ENCODE data around the gene BLTP3A.
"Not testable (repeated sequence)": the region's sequence is repeated elsewhere in the genome, so short reads cannot be mapped to it uniquely, and the experiment has no call there.

BLTP3A gene

GRCh38 chr6:34768148-34768547, 23.7 kb upstream of the BLTP3A start:
- H3K27ac Mint-ChIP-seq: peak overlapping the region; percentile 61
- no peak overlapping the region for H3K4me3 Mint-ChIP-seq
- H3K9me3 Mint-ChIP-seq: no peaks in the 10 kb centered on the region
- no peaks in the 10 kb centered on the region for H3K27me3 Mint-ChIP-seq
- peaks cover 13% of the 10 kb centered on the region for H3K4me1 Mint-ChIP-seq (ENCODE audit: low read depth)
- H3K36me3 Mint-ChIP-seq (ENCODE audit: low read depth): peaks cover 96% of the 10 kb centered on the region
- intact Hi-C loops (cut with micrococcal nuclease): no loop called here

GRCh38 chr6:34771727-34772126, 20.2 kb upstream of the BLTP3A start:
- H3K27ac Mint-ChIP-seq: peak overlapping the region; percentile 59
- peaks cover 34% of the 10 kb centered on the region for H3K4me1 Mint-ChIP-seq (ENCODE audit: low read depth)
- peaks cover 87% of the 10 kb centered on the region for H3K36me3 Mint-ChIP-seq (ENCODE audit: low read depth)
- no peaks in the 10 kb centered on the region for H3K27me3 Mint-ChIP-seq
- H3K9me3 Mint-ChIP-seq: no peaks in the 10 kb centered on the region
- intact Hi-C loops (cut with micrococcal nuclease): loop anchor here (2.0 to 5.0 kb wide), 2 partner anchors 13 to 116 kb away; partner anchors contain the start of genes ANKS1A and TAF11
- H3K4me3 Mint-ChIP-seq: no peak overlapping the region

- peaks cover 34% of the 10 kb centered on the region for H3K4me1 Mint-ChIP-seq (ENCODE audit: low read depth)
- H3K4me3 Mint-ChIP-seq: peak overlapping the region; percentile 55
- intact Hi-C loops (cut with micrococcal nuclease): loop anchor here (1.0 to 5.0 kb wide), 3 partner anchors 14 to 114 kb away; partner anchors contain the start of genes ANKS1A and TAF11
- no peaks in the 10 kb centered on the region for H3K27me3 Mint-ChIP-seq
- peak overlapping the region; percentile 91 for H3K27ac Mint-ChIP-seq
- no peaks in the 10 kb centered on the region for H3K9me3 Mint-ChIP-seq
- H3K36me3 Mint-ChIP-seq (ENCODE audit: low read depth): peaks cover 83% of the 10 kb centered on the region
Measured at GRCh38 chr6:34772940-34773339, 18.9 kb upstream of the BLTP3A start.

GRCh38 chr6:34773916-34774315, 18.0 kb upstream of the BLTP3A start:
- Mint-ChIP-seq H3K27ac (peak overlapping the region; percentile 91), H3K4me1 (ENCODE audit: low read depth) (peaks cover 34% of the 10 kb centered on the region), H3K4me3 (no peak overlapping the region), H3K9me3 (no peaks in the 10 kb centered on the region), H3K36me3 (ENCODE audit: low read depth) (peaks cover 80% of the 10 kb centered on the region), H3K27me3 (no peaks in the 10 kb centered on the region)
- intact Hi-C loops (cut with micrococcal nuclease): loop anchor here (1.0 to 5.0 kb wide), 4 partner anchors 15 to 113 kb away; partner anchors contain the start of genes ANKS1A and TAF11

GRCh38 chr6:34774967-34775366, 16.9 kb upstream of the BLTP3A start:
- Mint-ChIP-seq H3K4me3 (no peak overlapping the region), H3K36me3 (ENCODE audit: low read depth) (peaks cover 80% of the 10 kb centered on the region), H3K4me1 (ENCODE audit: low read depth) (peaks cover 34% of the 10 kb centered on the region), H3K9me3 (no peaks in the 10 kb centered on the region), H3K27me3 (no peaks in the 10 kb centered on the region), H3K27ac (peak overlapping the region; percentile 91)
- intact Hi-C loops (cut with micrococcal nuclease): loop anchor here (1.0 to 5.0 kb wide), 2 partner anchors 44 to 112 kb away; partner anchors contain the start of genes ANKS1A and TAF11

- intact Hi-C loops (cut with micrococcal nuclease); H3K27me3 Mint-ChIP-seq; H3K27ac Mint-ChIP-seq; H3K9me3 Mint-ChIP-seq; H3K36me3 Mint-ChIP-seq (ENCODE audit: low read depth); H3K4me3 Mint-ChIP-seq; H3K4me1 Mint-ChIP-seq (ENCODE audit: low read depth): not testable (repeated sequence)
Measured at GRCh38 chr6:34785375-34785774, 6.5 kb upstream of the BLTP3A start.

- H3K27me3 Mint-ChIP-seq; H3K27ac Mint-ChIP-seq; H3K4me3 Mint-ChIP-seq; intact Hi-C loops (cut with micrococcal nuclease); H3K4me1 Mint-ChIP-seq (ENCODE audit: low read depth); H3K36me3 Mint-ChIP-seq (ENCODE audit: low read depth); H3K9me3 Mint-ChIP-seq: not testable (repeated sequence)
Measured at GRCh38 chr6:34787152-34787551, 4.7 kb upstream of the BLTP3A start.

GRCh38 chr6:34788111-34788510, 3.8 kb upstream of the BLTP3A start:
- intact Hi-C loops (cut with micrococcal nuclease): no loop called here
- H3K36me3 Mint-ChIP-seq (ENCODE audit: low read depth): peaks cover 19% of the 10 kb centered on the region
- H3K27ac Mint-ChIP-seq: no peak overlapping the region
- no peak overlapping the region for H3K4me3 Mint-ChIP-seq
- no peaks in the 10 kb centered on the region for H3K27me3 Mint-ChIP-seq
- peaks cover 16% of the 10 kb centered on the region for H3K4me1 Mint-ChIP-seq (ENCODE audit: low read depth)
- no peaks in the 10 kb centered on the region for H3K9me3 Mint-ChIP-seq

GRCh38 chr6:34791164-34791700, 651 bp upstream of the BLTP3A start:
- Mint-ChIP-seq H3K36me3 (ENCODE audit: low read depth) (peaks cover 34% of the 10 kb centered on the region), H3K9me3 (no peaks in the 10 kb centered on the region), H3K27me3 (no peaks in the 10 kb centered on the region), H3K4me3 (peak overlapping the region; percentile 91), H3K27ac (peak overlapping the region; percentile 98), H3K4me1 (ENCODE audit: low read depth) (peaks cover 31% of the 10 kb centered on the region)
- intact Hi-C loops (cut with micrococcal nuclease): loop anchor here (1.0 to 10.0 kb wide), 3 partner anchors 18 to 96 kb away; partner anchors contain the start of genes ANKS1A, ILRUN and TAF11

GRCh38 chr6:34792605-34793500, 970 bp downstream of the BLTP3A start:
- no peaks in the 10 kb centered on the region for H3K9me3 Mint-ChIP-seq
- H3K27ac Mint-ChIP-seq: peak overlapping the region; percentile 98
- peaks cover 34% of the 10 kb centered on the region for H3K36me3 Mint-ChIP-seq (ENCODE audit: low read depth)
- H3K4me3 Mint-ChIP-seq: peak overlapping the region; percentile 91
- H3K27me3 Mint-ChIP-seq: no peaks in the 10 kb centered on the region
- peaks cover 32% of the 10 kb centered on the region for H3K4me1 Mint-ChIP-seq (ENCODE audit: low read depth)
- intact Hi-C loops (cut with micrococcal nuclease): loop anchor here (2.0 to 10.0 kb wide), 4 partner anchors 26 to 98 kb away; partner anchors contain the start of genes ANKS1A, ILRUN, SNRPC and TAF11

- intact Hi-C loops (cut with micrococcal nuclease): loop anchor here (2.0 to 10.0 kb wide), 4 partner anchors 25 to 99 kb away; partner anchors contain the start of genes ANKS1A, ILRUN, SNRPC and TAF11
- H3K9me3 Mint-ChIP-seq: no peaks in the 10 kb centered on the region
- no peaks in the 10 kb centered on the region for H3K27me3 Mint-ChIP-seq
- peaks cover 34% of the 10 kb centered on the region for H3K36me3 Mint-ChIP-seq (ENCODE audit: low read depth)
- peaks cover 32% of the 10 kb centered on the region for H3K4me1 Mint-ChIP-seq (ENCODE audit: low read depth)
- no peak overlapping the region for H3K4me3 Mint-ChIP-seq
- no peak overlapping the region for H3K27ac Mint-ChIP-seq
Measured at GRCh38 chr6:34793877-34794276, 2.0 kb downstream of the BLTP3A start.

GRCh38 chr6:34795836-34796425, 4.0 kb downstream of the BLTP3A start:
- Mint-ChIP-seq H3K9me3 (no peaks in the 10 kb centered on the region), H3K4me1 (ENCODE audit: low read depth) (peaks cover 38% of the 10 kb centered on the region), H3K36me3 (ENCODE audit: low read depth) (peaks cover 34% of the 10 kb centered on the region), H3K27me3 (no peaks in the 10 kb centered on the region), H3K27ac (peak overlapping the region; percentile 41), H3K4me3 (no peak overlapping the region)
- intact Hi-C loops (cut with micrococcal nuclease): loop anchor here (10.0 kb wide), 2 partner anchors 89 to 101 kb away; partner anchors contain the start of genes ANKS1A, ILRUN and TAF11

GRCh38 chr6:34798057-34798456, 6.2 kb downstream of the BLTP3A start:
- Mint-ChIP-seq H3K27ac (no peak overlapping the region), H3K36me3 (ENCODE audit: low read depth) (peaks cover 24% of the 10 kb centered on the region), H3K27me3 (no peaks in the 10 kb centered on the region), H3K4me1 (ENCODE audit: low read depth) (peaks cover 31% of the 10 kb centered on the region), H3K9me3 (no peaks in the 10 kb centered on the region), H3K4me3 (no peak overlapping the region)
- intact Hi-C loops (cut with micrococcal nuclease): loop anchor here (10.0 kb wide), 2 partner anchors 87 to 103 kb away; partner anchors contain the start of genes ANKS1A, ILRUN and TAF11
